Vagina (tissue), 2 donors: ENCODE measurements around the gene SELENON. TPM values are rescaled to one million over a fixed set of nuclear protein-coding genes. Genes with fewer than 3 reads are reported as not detected.

Experiments
- DNase-seq, 2 donors: peaks; one replicate each; pipeline ENCODE4 v3.0.0-alpha.2; 2017; ENCODE audit errors: extremely low spot score in 2 of 2
- H3K27ac ChIP-seq: fragments of 200-600 bp; sonication (generic); one replicate; pipeline ENCODE4 v1.5.1; 2019
- H3K27me3 ChIP-seq: fragments of 200-600 bp; sonication (generic); one replicate; pipeline ENCODE4 v1.5.1; 2019
- H3K36me3 ChIP-seq, 2 donors: fragments of 200-600 bp; sonication (generic); one replicate each; pipeline ENCODE4 v1.5.1; 2017 to 2019
- H3K4me1 ChIP-seq: fragments of 200-600 bp; sonication (generic); one replicate; pipeline ENCODE4 v1.5.1; 2019
- H3K4me3 ChIP-seq, 2 donors: fragments of 200-600 bp; sonication (generic); 1 replicate in 1 of 2; 2 replicates in 1 of 2; pipeline ENCODE4 v1.5.1; 2016 to 2019
- H3K9me3 ChIP-seq: fragments of 200-600 bp; sonication (generic); one replicate; pipeline ENCODE4 v1.5.1; 2019
- POLR2A ChIP-seq, 2 donors: fragments of 450-650 bp; IDR thresholded peaks; one replicate each; pipeline ENCODE4 v1.6.1; 2017; ENCODE audit warnings: antibody characterized with exemption in 2 of 2, mild to moderate bottlenecking in 2 of 2, moderate library complexity in 2 of 2
- POLR2AphosphoS5 ChIP-seq, 2 donors: sonication (generic); formaldehyde crosslinking; IDR thresholded peaks; one replicate each; pipeline ENCODE4 v1.9.0; 2017; ENCODE audit warnings: antibody characterized with exemption in 2 of 2, mild to moderate bottlenecking in 2 of 2, low read depth in 1 of 2; ENCODE audit not compliant: insufficient read depth in 1 of 2
- intact Hi-C: fragments of 100-400 bp; cut with DNase I; formaldehyde crosslinking; loops from one replicate; pipeline ENCODE4 v1.15.1; 2023
- total RNA-seq: library from RNA; depleted of rRNA; stranded (reverse); fragments of >200 nt; gene quantifications from one replicate; pipeline ENCODE4 v1.2.3, GENCODE V29; 2016
- TF ChIP-seq, protein P1 (sequence below), 3 experiments: fragments of 450-650 bp in 2 of 3; fragments of 200-600 bp in 1 of 3; sonication (generic) in 1 of 3; IDR thresholded peaks; one replicate each; pipeline ENCODE4 v1.5.1; 2017 to 2019; ENCODE audit warnings: antibody characterized with exemption in 3 of 3, mild to moderate bottlenecking in 2 of 3, moderate library complexity in 2 of 3

SELENON gene
- total RNA-seq, 1 donor from 2014 or later = 39.0 TPM

DNA sequence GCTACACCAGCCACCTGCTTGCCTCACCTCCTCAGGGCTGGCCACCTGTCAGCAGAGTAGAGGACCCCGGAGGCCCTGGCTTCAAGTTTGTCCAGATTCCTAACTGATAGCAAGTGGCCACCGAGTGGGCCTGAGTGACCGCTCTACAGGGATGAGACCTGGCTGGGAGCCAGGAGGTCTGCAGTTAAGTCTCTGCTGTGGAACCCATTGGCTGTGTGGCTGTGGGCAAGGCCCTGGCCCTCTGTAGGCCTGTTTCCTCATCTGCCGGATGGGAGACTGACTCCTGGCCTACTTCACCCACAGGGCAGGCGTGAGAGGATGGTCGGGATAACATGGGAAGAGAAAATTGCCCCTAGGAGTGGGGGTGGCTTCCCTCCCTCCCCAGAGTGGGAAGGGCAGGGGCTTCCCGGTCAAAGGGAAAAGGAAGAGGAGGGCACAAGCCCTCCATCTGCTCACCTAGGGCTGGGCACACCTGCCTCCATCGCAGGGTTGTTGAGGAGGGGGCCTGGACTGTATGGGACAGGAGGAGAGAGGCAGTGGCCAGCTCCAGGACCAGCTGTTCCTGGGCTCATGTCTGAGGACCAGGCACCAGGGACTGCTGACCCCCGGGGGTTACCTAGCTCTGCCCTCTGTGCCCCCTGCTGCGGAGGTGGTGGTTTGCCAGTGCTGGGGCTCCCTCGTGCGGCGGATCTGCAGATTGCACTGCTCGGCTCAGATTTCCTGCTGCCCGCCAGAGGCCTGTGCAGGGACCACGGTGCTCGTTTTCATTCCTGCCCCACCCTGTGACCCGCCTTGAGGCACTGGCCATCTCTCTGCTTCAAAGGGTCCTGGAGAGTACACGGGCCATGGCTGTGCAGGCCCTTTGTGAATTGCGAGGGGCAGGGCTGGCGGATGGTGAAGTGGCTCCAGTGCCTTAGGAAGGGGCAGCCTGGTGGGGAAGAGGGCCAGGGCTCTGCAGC, 10.6 kb downstream of the SELENON start:
- intact Hi-C loops = no loop called here
- H3K36me3 ChIP-seq = peaks cover 0 to 25% of the 10 kb centered on the region in 2 donors

DNA sequence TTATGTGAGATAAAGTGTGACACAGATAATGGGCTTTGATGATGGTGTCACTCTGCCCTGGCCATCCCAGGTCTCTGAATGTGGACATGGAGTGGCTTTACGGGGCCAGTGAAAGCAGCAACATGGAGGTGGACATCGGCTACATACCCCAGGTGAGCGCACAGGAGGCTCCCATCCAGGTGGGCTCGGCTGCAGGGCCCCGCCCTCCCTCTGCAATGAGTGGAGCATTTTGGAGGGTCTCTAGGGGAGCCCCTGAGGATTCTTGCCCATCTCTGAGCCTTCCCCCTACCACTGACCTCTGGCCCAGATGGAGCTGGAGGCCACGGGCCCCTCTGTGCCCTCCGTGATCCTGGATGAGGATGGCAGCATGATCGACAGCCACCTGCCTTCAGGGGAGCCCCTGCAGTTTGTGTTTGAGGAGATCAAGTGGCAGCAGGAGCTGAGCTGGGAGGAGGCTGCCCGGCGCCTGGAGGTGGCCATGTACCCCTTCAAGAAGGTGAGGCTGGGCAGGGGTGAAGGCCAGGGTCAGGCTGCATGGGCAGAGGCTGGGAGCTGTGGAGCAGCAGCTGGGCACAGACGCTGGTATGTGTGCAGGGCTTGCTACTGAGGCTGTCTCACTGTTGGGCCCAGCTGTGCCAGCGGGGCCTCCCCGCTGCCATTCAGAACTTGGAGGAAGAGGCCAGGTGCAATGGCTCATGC, 11.5 kb downstream of the SELENON start:
- no peak overlapping the region for H3K27ac ChIP-seq
- peaks cover 13% of the 10 kb centered on the region for H3K4me1 ChIP-seq
- TF ChIP-seq, protein P1, sequence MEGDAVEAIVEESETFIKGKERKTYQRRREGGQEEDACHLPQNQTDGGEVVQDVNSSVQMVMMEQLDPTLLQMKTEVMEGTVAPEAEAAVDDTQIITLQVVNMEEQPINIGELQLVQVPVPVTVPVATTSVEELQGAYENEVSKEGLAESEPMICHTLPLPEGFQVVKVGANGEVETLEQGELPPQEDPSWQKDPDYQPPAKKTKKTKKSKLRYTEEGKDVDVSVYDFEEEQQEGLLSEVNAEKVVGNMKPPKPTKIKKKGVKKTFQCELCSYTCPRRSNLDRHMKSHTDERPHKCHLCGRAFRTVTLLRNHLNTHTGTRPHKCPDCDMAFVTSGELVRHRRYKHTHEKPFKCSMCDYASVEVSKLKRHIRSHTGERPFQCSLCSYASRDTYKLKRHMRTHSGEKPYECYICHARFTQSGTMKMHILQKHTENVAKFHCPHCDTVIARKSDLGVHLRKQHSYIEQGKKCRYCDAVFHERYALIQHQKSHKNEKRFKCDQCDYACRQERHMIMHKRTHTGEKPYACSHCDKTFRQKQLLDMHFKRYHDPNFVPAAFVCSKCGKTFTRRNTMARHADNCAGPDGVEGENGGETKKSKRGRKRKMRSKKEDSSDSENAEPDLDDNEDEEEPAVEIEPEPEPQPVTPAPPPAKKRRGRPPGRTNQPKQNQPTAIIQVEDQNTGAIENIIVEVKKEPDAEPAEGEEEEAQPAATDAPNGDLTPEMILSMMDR (IDR thresholded peaks at IDR 0.05) = no peak
- TF ChIP-seq POLR2AphosphoS5 (IDR thresholded peaks at IDR 0.05; ENCODE audit: insufficient read depth in 1 of 2, low read depth in 1 of 2) (no peak), POLR2A (IDR thresholded peaks at IDR 0.05) (no peak)
- intact Hi-C loops = no loop called here
- H3K9me3 ChIP-seq = no peaks in the 10 kb centered on the region
- peaks cover 0 to 26% of the 10 kb centered on the region in 2 donors for H3K36me3 ChIP-seq
- H3K27me3 ChIP-seq = no peaks in the 10 kb centered on the region
- DNase-seq = no peak
- no peak overlapping the region for H3K4me3 ChIP-seq

More for the DNA sequence above, 10.6 kb downstream of the SELENON start:
- H3K9me3 ChIP-seq = no peaks in the 10 kb centered on the region
- TF ChIP-seq POLR2A (IDR thresholded peaks at IDR 0.05) (no peak), POLR2AphosphoS5 (IDR thresholded peaks at IDR 0.05; ENCODE audit: insufficient read depth in 1 of 2, low read depth in 1 of 2) (peak in 1 of 2 donors; percentile 44)
- TF ChIP-seq, protein P1 (IDR thresholded peaks at IDR 0.05) = peak; percentile 68 to 94 (median 89)
- H3K4me1 ChIP-seq = peaks cover 22% of the 10 kb centered on the region
- no peaks in the 10 kb centered on the region for H3K27me3 ChIP-seq
- DNase-seq = peak in 1 of 2 donors; percentile 85
- H3K27ac ChIP-seq = no peak overlapping the region
- no peak overlapping the region for H3K4me3 ChIP-seq

DNA sequence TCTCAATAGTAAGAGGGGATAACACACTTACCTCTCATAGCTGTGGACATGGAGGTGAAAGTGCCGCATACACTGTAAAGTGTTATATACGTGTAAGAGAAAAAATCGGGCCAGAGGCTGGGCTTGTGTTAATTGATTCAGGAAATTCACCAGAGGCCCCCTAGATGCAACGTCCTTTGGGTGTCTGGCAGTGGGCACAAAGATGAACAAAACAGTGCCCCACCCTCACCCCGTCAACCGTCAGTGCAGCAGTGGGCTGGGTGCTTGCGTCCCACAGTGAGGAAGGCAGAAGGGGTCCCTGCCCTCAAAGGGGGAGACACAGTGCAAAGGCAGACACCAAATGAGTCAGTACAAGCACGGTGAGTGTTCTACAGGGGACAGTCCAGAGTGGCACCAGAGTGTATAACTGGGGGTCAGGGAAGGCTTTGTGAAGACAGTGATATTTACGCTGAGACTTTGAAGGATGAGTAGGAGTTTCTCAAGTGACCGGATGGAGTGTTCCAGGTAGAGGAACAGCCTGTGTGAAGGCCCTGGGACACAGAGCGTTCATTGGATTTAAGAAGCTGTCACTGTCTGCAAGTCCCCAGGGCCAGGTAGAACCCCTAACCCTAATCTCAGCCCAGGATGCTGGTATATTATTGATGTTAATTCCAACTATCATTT, 13.2 kb downstream of the SELENON start:
- H3K9me3 ChIP-seq = no peaks in the 10 kb centered on the region
- H3K4me3 ChIP-seq = no peak overlapping the region
- TF ChIP-seq, protein P1 (IDR thresholded peaks at IDR 0.05) = no peak
- TF ChIP-seq POLR2AphosphoS5 (IDR thresholded peaks at IDR 0.05; ENCODE audit: insufficient read depth in 1 of 2, low read depth in 1 of 2) (no peak), POLR2A (IDR thresholded peaks at IDR 0.05) (no peak)
- no peaks in the 10 kb centered on the region for H3K27me3 ChIP-seq
- peaks cover 0 to 26% of the 10 kb centered on the region in 2 donors for H3K36me3 ChIP-seq
- intact Hi-C loops = no loop called here
- peaks cover 18% of the 10 kb centered on the region for H3K4me1 ChIP-seq
- H3K27ac ChIP-seq = no peak overlapping the region
- no peak for DNase-seq

DNA sequence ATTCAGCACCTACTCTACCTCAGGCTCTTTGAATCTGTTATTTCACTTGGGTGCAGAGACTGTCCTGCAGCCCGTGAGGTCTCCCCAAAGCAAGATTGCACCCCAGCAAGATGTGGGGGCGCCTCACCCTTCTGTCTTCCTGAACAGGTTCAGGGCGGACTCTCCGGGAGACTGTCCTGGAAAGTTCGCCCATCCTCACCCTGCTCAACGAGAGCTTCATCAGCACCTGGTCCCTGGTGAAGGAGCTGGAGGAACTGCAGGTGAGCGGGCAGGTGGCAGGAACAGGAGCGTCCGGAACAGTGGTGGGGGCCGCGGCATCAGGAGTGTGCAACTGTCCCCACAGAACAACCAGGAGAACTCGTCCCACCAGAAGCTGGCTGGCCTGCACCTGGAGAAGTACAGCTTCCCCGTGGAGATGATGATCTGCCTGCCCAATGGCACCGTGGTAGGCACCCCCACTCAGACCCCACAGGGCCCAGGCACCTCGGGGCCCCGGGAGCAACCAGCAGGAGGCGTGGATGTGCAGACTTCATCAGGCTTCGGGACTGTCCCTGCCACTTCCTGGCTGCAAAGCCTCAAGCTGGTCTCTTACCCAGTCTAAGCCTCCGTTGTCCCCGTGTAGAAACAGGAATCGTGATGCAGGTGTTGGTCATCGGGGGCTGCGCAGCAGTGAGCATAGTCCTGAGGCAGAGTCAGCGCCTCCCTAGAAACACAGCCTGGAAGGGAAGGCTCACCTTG, 13.9 kb downstream of the SELENON start:
- DNase-seq = peak in 1 of 2 donors; percentile 85
- no peak for TF ChIP-seq POLR2A (IDR thresholded peaks at IDR 0.05)
- TF ChIP-seq, protein P1 (IDR thresholded peaks at IDR 0.05) = no peak
- TF ChIP-seq POLR2AphosphoS5 (IDR thresholded peaks at IDR 0.05; ENCODE audit: insufficient read depth in 1 of 2, low read depth in 1 of 2) = no peak
- H3K27me3 ChIP-seq = no peaks in the 10 kb centered on the region
- H3K4me1 ChIP-seq = peaks cover 25% of the 10 kb centered on the region
- H3K9me3 ChIP-seq = no peaks in the 10 kb centered on the region
- H3K4me3 ChIP-seq = no peak overlapping the region
- intact Hi-C loops = no loop called here
- H3K27ac ChIP-seq = no peak overlapping the region
- peaks cover 0 to 22% of the 10 kb centered on the region in 2 donors for H3K36me3 ChIP-seq
